Nephron (organoid): ENCODE data around the gene SCGN.

Experiments used
- H3K27ac Mint-ChIP-seq, 3 experiments: 2 replicates each; pipeline ENCODE4 v1.8.0; 2020; ENCODE audit warnings: mixed read lengths in 3 of 3, mild to moderate bottlenecking in 2 of 3, moderate library complexity in 1 of 3
- H3K27me3 Mint-ChIP-seq: 2 replicates; pipeline ENCODE4 v1.8.0; 2021; ENCODE audit warnings: low read depth, mild to moderate bottlenecking, moderate library complexity, mixed read lengths
- H3K36me3 Mint-ChIP-seq: 2 replicates; pipeline ENCODE4 v1.8.0; 2020; ENCODE audit warnings: low read depth, mixed read lengths
- H3K4me1 Mint-ChIP-seq: 2 replicates; pipeline ENCODE4 v1.8.0; 2020; ENCODE audit warnings: mixed read lengths
- H3K4me3 Mint-ChIP-seq, 3 experiments: 2 replicates each; pipeline ENCODE4 v1.8.0; 2020; ENCODE audit warnings: mild to moderate bottlenecking in 3 of 3, mixed read lengths in 3 of 3, moderate library complexity in 2 of 3
- H3K9me3 Mint-ChIP-seq: 2 replicates; pipeline ENCODE4 v1.8.0; 2020; ENCODE audit warnings: mixed read lengths
- TF ChIP-seq, protein P1 (sequence below), 3 experiments: fragments of 200-600 bp; sonication (generic); IDR thresholded peaks; one replicate each; pipeline ENCODE4 v1.5.0; 2021; ENCODE audit warnings: antibody characterized with exemption in 3 of 3; ENCODE audit not compliant: unreplicated experiment in 3 of 3

SCGN gene

GRCh38 chr6:25623065-25623464 is 28.9 kb upstream of the SCGN start:
- Mint-ChIP-seq H3K9me3 (peaks cover 2% of the 10 kb centered on the region), H3K4me3 (no peak overlapping the region), H3K27ac (no peak overlapping the region), H3K27me3 (peaks cover 4% of the 10 kb centered on the region), H3K4me1 (peaks cover 6% of the 10 kb centered on the region), H3K36me3 (no peaks in the 10 kb centered on the region)
- TF ChIP-seq, protein P1, sequence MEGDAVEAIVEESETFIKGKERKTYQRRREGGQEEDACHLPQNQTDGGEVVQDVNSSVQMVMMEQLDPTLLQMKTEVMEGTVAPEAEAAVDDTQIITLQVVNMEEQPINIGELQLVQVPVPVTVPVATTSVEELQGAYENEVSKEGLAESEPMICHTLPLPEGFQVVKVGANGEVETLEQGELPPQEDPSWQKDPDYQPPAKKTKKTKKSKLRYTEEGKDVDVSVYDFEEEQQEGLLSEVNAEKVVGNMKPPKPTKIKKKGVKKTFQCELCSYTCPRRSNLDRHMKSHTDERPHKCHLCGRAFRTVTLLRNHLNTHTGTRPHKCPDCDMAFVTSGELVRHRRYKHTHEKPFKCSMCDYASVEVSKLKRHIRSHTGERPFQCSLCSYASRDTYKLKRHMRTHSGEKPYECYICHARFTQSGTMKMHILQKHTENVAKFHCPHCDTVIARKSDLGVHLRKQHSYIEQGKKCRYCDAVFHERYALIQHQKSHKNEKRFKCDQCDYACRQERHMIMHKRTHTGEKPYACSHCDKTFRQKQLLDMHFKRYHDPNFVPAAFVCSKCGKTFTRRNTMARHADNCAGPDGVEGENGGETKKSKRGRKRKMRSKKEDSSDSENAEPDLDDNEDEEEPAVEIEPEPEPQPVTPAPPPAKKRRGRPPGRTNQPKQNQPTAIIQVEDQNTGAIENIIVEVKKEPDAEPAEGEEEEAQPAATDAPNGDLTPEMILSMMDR (IDR thresholded peaks at IDR 0.05; ENCODE audit: unreplicated experiment in 3 of 3), result no peak

GRCh38 chr6:25623879-25624278 is 28.1 kb upstream of the SCGN start:
- no peak overlapping the region for H3K27ac Mint-ChIP-seq
- peaks cover 2% of the 10 kb centered on the region for H3K9me3 Mint-ChIP-seq
- H3K36me3 Mint-ChIP-seq, result no peaks in the 10 kb centered on the region
- TF ChIP-seq, protein P1 (IDR thresholded peaks at IDR 0.05; ENCODE audit: unreplicated experiment in 3 of 3), result no peak
- H3K27me3 Mint-ChIP-seq, result peaks cover 4% of the 10 kb centered on the region
- no peak overlapping the region for H3K4me3 Mint-ChIP-seq
- H3K4me1 Mint-ChIP-seq, result peaks cover 6% of the 10 kb centered on the region

GRCh38 chr6:25627001-25627400 is 25.0 kb upstream of the SCGN start:
- Mint-ChIP-seq H3K36me3 (no peaks in the 10 kb centered on the region), H3K4me1 (peaks cover 6% of the 10 kb centered on the region), H3K9me3 (peaks cover 2% of the 10 kb centered on the region), H3K27ac (no peak overlapping the region), H3K4me3 (no peak overlapping the region), H3K27me3 (peaks cover 25% of the 10 kb centered on the region)
- TF ChIP-seq, protein P1 (IDR thresholded peaks at IDR 0.05; ENCODE audit: unreplicated experiment in 3 of 3), result no peak

- Mint-ChIP-seq H3K4me3 (no peak overlapping the region), H3K27ac (no peak overlapping the region), H3K36me3 (no peaks in the 10 kb centered on the region), H3K4me1 (peaks cover 5% of the 10 kb centered on the region), H3K27me3 (peaks cover 25% of the 10 kb centered on the region), H3K9me3 (peaks cover 2% of the 10 kb centered on the region)
- TF ChIP-seq, protein P1 (IDR thresholded peaks at IDR 0.05; ENCODE audit: unreplicated experiment in 3 of 3), result no peak
Observed at GRCh38 chr6:25628471-25629197, 23.4 kb upstream of the SCGN start.

- no peak overlapping the region for H3K27ac Mint-ChIP-seq
- TF ChIP-seq, protein P1 (IDR thresholded peaks at IDR 0.05; ENCODE audit: unreplicated experiment in 3 of 3), result no peak
- peaks cover 2% of the 10 kb centered on the region for H3K9me3 Mint-ChIP-seq
- no peaks in the 10 kb centered on the region for H3K36me3 Mint-ChIP-seq
- H3K27me3 Mint-ChIP-seq, result peaks cover 30% of the 10 kb centered on the region
- no peaks in the 10 kb centered on the region for H3K4me1 Mint-ChIP-seq
- no peak overlapping the region for H3K4me3 Mint-ChIP-seq
Observed at GRCh38 chr6:25629198-25629576, 22.8 kb upstream of the SCGN start.
